ENCODE results near the gene PARD3.

- no peak for TF ChIP-seq EZH2 (IDR thresholded peaks at IDR 0.05; ENCODE audit: low read length, unreplicated experiment)
- TF ChIP-seq CTCF (conservative IDR thresholded peaks at IDR 0.05; ENCODE audit: low read depth, low read length) = no peak
- no peak for TF ChIP-seq EZH2phosphoT487 (IDR thresholded peaks at IDR 0.05; ENCODE audit: borderline replicate concordance, low read length)
Measured at GRCh38 chr10:34794835-34795234, 20.3 kb downstream of the PARD3 start.
